Upper lobe of right lung (tissue), 1 donor: ENCODE data around the gene SAAL1. TPM values are rescaled to one million over a fixed set of nuclear protein-coding genes. Genes with fewer than 3 reads are reported as not detected.

Source experiments
- ATAC-seq: fragments of 200-7000 bp; cut with Tn5 transposase; one replicate; pipeline ENCODE4 v1.9.1; 2020; ENCODE audit warnings: mild to moderate bottlenecking, moderate library complexity
- DNase-seq: peaks from one replicate; pipeline ENCODE4 v3.0.0-alpha.2; 2020
- H3K27ac ChIP-seq: fragments of 200-600 bp; one replicate; pipeline ENCODE4 v1.8.0; 2022
- H3K27me3 ChIP-seq: fragments of 200-600 bp; one replicate; pipeline ENCODE4 v1.8.0; 2022; ENCODE audit warnings: mild to moderate bottlenecking
- H3K36me3 ChIP-seq: fragments of 200-600 bp; one replicate; pipeline ENCODE4 v1.8.0; 2022
- H3K4me1 ChIP-seq: fragments of 200-600 bp; one replicate; pipeline ENCODE4 v1.8.0; 2022
- H3K4me3 ChIP-seq: fragments of 200-600 bp; one replicate; pipeline ENCODE4 v1.8.0; 2022; ENCODE audit warnings: mild to moderate bottlenecking
- H3K9me3 ChIP-seq: fragments of 200-600 bp; one replicate; pipeline ENCODE4 v1.8.0; 2022
- CTCF ChIP-seq: fragments of 200-600 bp; IDR thresholded peaks from one replicate; pipeline ENCODE4 v1.8.0; 2022; ENCODE audit warnings: antibody characterized with exemption
- intact Hi-C: fragments of 100-400 bp; cut with DNase I; formaldehyde crosslinking; loops from one replicate; pipeline ENCODE4 v1.11.0; 2022
- total RNA-seq: library from RNA; stranded (reverse); fragmentation: NEBNext Ultra II Directional; extraction: Animal tissue kit (Norgen Biotek cat#: 25700); gene quantifications from one replicate; pipeline ENCODE4 v1.2.1, GENCODE V29; 2021
- donor health status: DM: no; HTN: yes; CAD: no; lungs with severe emphysema.

Gene SAAL1
- total RNA-seq, 1 donor from 2014 or later = 8.8 TPM

- intact Hi-C loops = no loop called here
These were observed 9.7 kb upstream of the SAAL1 start for GRCh38 chr11:18115360-18116127.

GRCh38 chr11:18111005-18111404 lies 5.1 kb upstream of the SAAL1 start:
- Histone ChIP-seq H3K4me1 (peaks cover 4% of the 10 kb centered on the region), H3K27ac (no peak overlapping the region), H3K4me3 (no peak overlapping the region), H3K36me3 (no peaks in the 10 kb centered on the region), H3K27me3 (peaks cover 19% of the 10 kb centered on the region), H3K9me3 (no peaks in the 10 kb centered on the region)
- DNase-seq (no peak), ATAC-seq (no peak)
- TF ChIP-seq CTCF = no peak
- intact Hi-C loops = no loop called here

More at GRCh38 chr11:18115360-18116127, 9.7 kb upstream of the SAAL1 start:
- ATAC-seq (peak; percentile 97), DNase-seq (no peak)
- peak; percentile 91 for TF ChIP-seq CTCF
- Histone ChIP-seq H3K27me3 (peaks cover 19% of the 10 kb centered on the region), H3K36me3 (no peaks in the 10 kb centered on the region), H3K9me3 (no peaks in the 10 kb centered on the region), H3K27ac (no peak overlapping the region), H3K4me1 (no peaks in the 10 kb centered on the region), H3K4me3 (no peak overlapping the region)

GRCh38 chr11:18108254-18108653 lies 2.4 kb upstream of the SAAL1 start:
- H3K4me1 ChIP-seq = peaks cover 13% of the 10 kb centered on the region
- H3K36me3 ChIP-seq = no peaks in the 10 kb centered on the region
- intact Hi-C loops = no loop called here
- no peak overlapping the region for H3K4me3 ChIP-seq
- peaks cover 5% of the 10 kb centered on the region for H3K27me3 ChIP-seq
- H3K9me3 ChIP-seq = no peaks in the 10 kb centered on the region
- H3K27ac ChIP-seq = no peak overlapping the region
- no peak for DNase-seq
- no peak for TF ChIP-seq CTCF
- no peak for ATAC-seq

- no peak for TF ChIP-seq CTCF
- Histone ChIP-seq H3K36me3 (peaks cover 15% of the 10 kb centered on the region), H3K9me3 (no peaks in the 10 kb centered on the region), H3K4me1 (peaks cover 13% of the 10 kb centered on the region), H3K27ac (no peak overlapping the region), H3K4me3 (peak overlapping the region; percentile 91), H3K27me3 (no peaks in the 10 kb centered on the region)
- ATAC-seq (no peak), DNase-seq (no peak)
- intact Hi-C loops = no loop called here
These were observed 806 bp upstream of the SAAL1 start for GRCh38 chr11:18106688-18107087.

- Histone ChIP-seq H3K36me3 (peaks cover 30% of the 10 kb centered on the region), H3K27ac (peak overlapping the region; percentile 76), H3K4me3 (peak overlapping the region; percentile 91), H3K9me3 (no peaks in the 10 kb centered on the region), H3K27me3 (no peaks in the 10 kb centered on the region), H3K4me1 (peaks cover 13% of the 10 kb centered on the region)
- no peak for TF ChIP-seq CTCF
- ATAC-seq (no peak), DNase-seq (no peak)
- intact Hi-C loops = no loop called here
These were observed 638 bp downstream of the SAAL1 start for GRCh38 chr11:18105086-18105801.
